ENCODE data around the gene CXCL14. TPM values are rescaled to one million over a fixed set of nuclear protein-coding genes. Genes with fewer than 3 reads are reported as not detected.

Gene CXCL14
- total and polyA plus RNA-seq, 3 donors from 2014 or later: 1.8 to 30.4 (median 3.6) TPM

DNA sequence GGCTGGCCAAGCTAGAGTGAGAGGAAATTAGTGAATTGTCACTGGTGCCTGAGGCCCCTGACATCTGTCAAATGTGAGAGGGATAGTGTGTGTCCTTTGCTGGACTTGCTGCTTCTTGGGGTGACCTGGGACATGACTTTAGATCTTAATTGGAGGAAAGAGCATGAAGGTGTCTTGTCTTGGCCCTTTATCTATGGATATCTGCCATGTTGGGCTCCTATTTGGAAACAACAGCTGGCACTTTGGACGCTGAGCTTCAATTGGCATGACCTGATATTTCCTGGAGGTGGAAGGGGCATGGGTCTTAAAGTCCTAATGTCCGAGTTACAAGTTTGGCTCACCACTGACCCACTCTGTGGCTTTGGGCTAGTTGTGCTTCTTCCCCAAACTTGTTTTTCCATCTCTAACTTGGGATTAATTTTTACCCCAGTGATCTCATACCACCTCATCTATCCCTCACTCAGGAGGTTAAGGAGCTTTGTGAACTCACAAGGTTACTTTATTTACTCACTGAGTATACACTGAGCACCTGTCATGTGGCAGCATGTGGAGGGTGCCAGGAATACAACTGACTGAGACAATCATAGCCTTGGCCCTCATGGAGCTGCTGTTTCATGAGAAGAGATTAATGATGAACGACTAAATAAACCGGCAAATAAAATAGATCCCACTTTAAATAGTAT is 30.1 kb upstream of the CXCL14 start:
- DNase-seq: no peak
- Histone ChIP-seq H3K9me3 (no peaks in the 10 kb centered on the region), H3K4me3 (no peak overlapping the region), H3K4me1 (no peaks in the 10 kb centered on the region), H3K27me3 (no peaks in the 10 kb centered on the region), H3K36me3 (ENCODE audit: low read depth, missing control alignments) (no peaks in the 10 kb centered on the region), H3K27ac (no peak overlapping the region)
- TF ChIP-seq CTCF (IDR thresholded peaks at IDR 0.05): no peak
- TF ChIP-seq POLR2A (IDR thresholded peaks at IDR 0.05): no peak
- WGBS, 2 donors: 71 to 90% methylated on average over 4 of the region's 4 CpGs
- intact Hi-C loops (cut with DNase I; ENCODE audit: low total_unique reads): no loop called here

- Histone ChIP-seq H3K27me3 (no peaks in the 10 kb centered on the region), H3K4me1 (no peaks in the 10 kb centered on the region), H3K36me3 (ENCODE audit: low read depth, missing control alignments) (no peaks in the 10 kb centered on the region), H3K4me3 (no peak overlapping the region), H3K27ac (no peak overlapping the region), H3K9me3 (no peaks in the 10 kb centered on the region)
- TF ChIP-seq CTCF (IDR thresholded peaks at IDR 0.05) (no peak), POLR2A (IDR thresholded peaks at IDR 0.05) (no peak)
- intact Hi-C loops (cut with DNase I; ENCODE audit: low total_unique reads): no loop called here
- WGBS, 2 donors: 85% methylated on average over 4 of the region's 4 CpGs
- DNase-seq: no peak
Measured at GRCh38 chr5:135608361-135608760, 29.6 kb upstream of the CXCL14 start.

DNA sequence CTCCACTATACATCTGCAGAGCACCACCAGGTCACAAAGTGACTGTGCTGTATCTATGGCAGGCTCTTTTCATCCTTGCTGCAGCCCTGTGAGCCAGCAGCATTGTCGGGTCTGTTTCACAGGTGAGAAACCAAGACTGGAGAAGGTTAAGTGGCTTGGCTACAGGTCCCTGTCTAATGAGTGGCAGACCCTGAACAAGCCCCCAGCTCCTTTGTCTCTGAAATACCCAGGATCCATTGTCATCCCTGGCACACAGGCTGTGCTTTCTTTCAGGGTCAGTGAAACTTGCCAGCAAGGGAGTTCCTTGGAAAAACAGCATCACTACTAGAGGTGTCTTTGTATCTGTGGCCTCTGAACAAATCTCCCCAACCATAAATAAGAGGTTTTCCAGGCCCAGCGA is 27.6 kb upstream of the CXCL14 start:
- no peak for DNase-seq
- WGBS, 2 donors: 75 to 76% methylated on average over 2 of the region's 2 CpGs
- no peaks in the 10 kb centered on the region for H3K27me3 ChIP-seq

DNA sequence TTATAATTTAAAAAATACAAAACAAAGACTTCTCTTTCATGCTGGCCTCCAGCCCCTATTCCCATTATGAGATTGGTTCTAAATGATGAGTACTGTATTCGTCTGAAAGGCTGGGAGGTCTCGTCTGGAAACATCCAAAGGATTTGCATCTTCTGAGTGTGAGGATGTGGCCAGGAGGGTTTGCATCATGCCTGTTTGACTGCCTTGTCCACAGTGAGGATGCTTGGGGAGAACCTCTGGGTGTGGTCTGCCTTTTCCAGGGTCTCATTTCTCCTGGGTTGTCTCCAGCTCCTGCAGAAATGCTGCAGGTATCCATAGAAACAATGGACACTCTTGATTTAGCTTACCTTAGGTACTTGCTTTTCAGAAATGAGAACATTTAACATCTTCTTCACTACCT is 26.4 kb upstream of the CXCL14 start:
- TF ChIP-seq POLR2A (IDR thresholded peaks at IDR 0.05): no peak
- whole genome bisulfite sequencing, 2 donors: 90 to 94% methylated on average over 2 of the region's 2 CpGs
- Histone ChIP-seq H3K36me3 (ENCODE audit: low read depth, missing control alignments) (no peaks in the 10 kb centered on the region), H3K27me3 (no peaks in the 10 kb centered on the region), H3K27ac (no peak overlapping the region), H3K4me1 (no peaks in the 10 kb centered on the region), H3K4me3 (no peak overlapping the region), H3K9me3 (no peaks in the 10 kb centered on the region)
- DNase-seq: no peak
- intact Hi-C loops (cut with DNase I; ENCODE audit: low total_unique reads): no loop called here

More for the DNA sequence above, 27.6 kb upstream of the CXCL14 start:
- no peak for TF ChIP-seq POLR2A (IDR thresholded peaks at IDR 0.05)
- no peak for TF ChIP-seq CTCF (IDR thresholded peaks at IDR 0.05)
- Histone ChIP-seq H3K27ac (no peak overlapping the region), H3K9me3 (no peaks in the 10 kb centered on the region), H3K4me3 (no peak overlapping the region), H3K36me3 (ENCODE audit: low read depth, missing control alignments) (no peaks in the 10 kb centered on the region), H3K4me1 (no peaks in the 10 kb centered on the region)
- intact Hi-C loops (cut with DNase I; ENCODE audit: low total_unique reads): no loop called here

DNA sequence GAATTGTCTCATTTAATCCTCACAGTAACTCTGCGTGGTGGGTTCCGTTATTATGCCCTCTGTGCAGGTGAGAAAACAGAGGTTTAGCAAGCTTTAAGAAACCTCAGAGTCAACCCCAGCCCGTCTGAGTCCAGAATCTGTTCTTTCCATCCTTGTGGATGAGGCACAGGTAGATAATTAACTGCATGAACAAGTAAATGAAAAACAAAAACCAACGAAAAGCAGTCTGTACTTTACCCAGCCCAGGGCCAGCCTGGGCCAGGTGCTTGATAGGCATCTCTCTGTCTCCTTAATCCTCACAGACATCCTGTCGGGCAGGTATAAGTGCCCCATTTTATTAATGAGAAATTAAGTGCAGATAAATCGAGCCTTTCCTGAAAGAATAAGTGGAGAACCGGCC is 25.3 kb upstream of the CXCL14 start:
- Histone ChIP-seq H3K36me3 (ENCODE audit: low read depth, missing control alignments) (no peaks in the 10 kb centered on the region), H3K27ac (no peak overlapping the region), H3K4me3 (no peak overlapping the region), H3K27me3 (no peaks in the 10 kb centered on the region), H3K9me3 (no peaks in the 10 kb centered on the region), H3K4me1 (no peaks in the 10 kb centered on the region)
- intact Hi-C loops (cut with DNase I; ENCODE audit: low total_unique reads): no loop called here
- TF ChIP-seq CTCF (IDR thresholded peaks at IDR 0.05): no peak
- TF ChIP-seq POLR2A (IDR thresholded peaks at IDR 0.05): no peak
- DNase-seq: no peak
- WGBS, 2 donors: 85 to 90% methylated on average over 7 of the region's 7 CpGs
